Kidney epithelial cell (primary cell): Measurements from ENCODE around the gene GART. TPM values are rescaled to one million over a fixed set of nuclear protein-coding genes. Genes with fewer than 3 reads are reported as not detected.
"Not testable (repeated sequence)": the region's sequence is repeated elsewhere in the genome, so short reads cannot be mapped to it uniquely, and the experiment has no call there.

ENCODE experiments used
- DNase-seq: peaks from one replicate; pipeline ENCODE4 v3.0.0-alpha.2; 2010; ENCODE audit warnings: low read depth
- H3K27me3 ChIP-seq: 2 replicates; pipeline ENCODE4 v1.6.0; 2011; ENCODE audit warnings: low read length; ENCODE audit not compliant: control insufficient read depth, insufficient read depth
- H3K36me3 ChIP-seq: 2 replicates; pipeline ENCODE4 v1.5.1; 2011; ENCODE audit warnings: low read length; ENCODE audit not compliant: control insufficient read depth, insufficient read depth
- H3K4me3 ChIP-seq: 2 replicates; pipeline ENCODE4 v1.5.1; 2011; ENCODE audit warnings: low read depth, mild to moderate bottlenecking, control low read depth, low read length
- total RNA-seq: library from RNA; depleted of rRNA; stranded (reverse); fragments of >200 nt; gene quantifications from 2 replicates; pipeline ENCODE4 v1.2.3, GENCODE V29; 2015
- TF ChIP-seq, protein P1 (sequence below): IDR thresholded peaks from 2 replicates; pipeline ENCODE4 v1.5.1; 2011; ENCODE audit warnings: mild to moderate bottlenecking, moderate library complexity, low read length, control low read depth, inconsistent platforms; ENCODE audit not compliant: insufficient read depth, poor library complexity, severe bottlenecking

GART gene
- total RNA-seq, 1 donor from 2014 or later, result 161 TPM

- no peaks in the 10 kb centered on the region for H3K27me3 ChIP-seq
- no peak for DNase-seq
- TF ChIP-seq, protein P1, sequence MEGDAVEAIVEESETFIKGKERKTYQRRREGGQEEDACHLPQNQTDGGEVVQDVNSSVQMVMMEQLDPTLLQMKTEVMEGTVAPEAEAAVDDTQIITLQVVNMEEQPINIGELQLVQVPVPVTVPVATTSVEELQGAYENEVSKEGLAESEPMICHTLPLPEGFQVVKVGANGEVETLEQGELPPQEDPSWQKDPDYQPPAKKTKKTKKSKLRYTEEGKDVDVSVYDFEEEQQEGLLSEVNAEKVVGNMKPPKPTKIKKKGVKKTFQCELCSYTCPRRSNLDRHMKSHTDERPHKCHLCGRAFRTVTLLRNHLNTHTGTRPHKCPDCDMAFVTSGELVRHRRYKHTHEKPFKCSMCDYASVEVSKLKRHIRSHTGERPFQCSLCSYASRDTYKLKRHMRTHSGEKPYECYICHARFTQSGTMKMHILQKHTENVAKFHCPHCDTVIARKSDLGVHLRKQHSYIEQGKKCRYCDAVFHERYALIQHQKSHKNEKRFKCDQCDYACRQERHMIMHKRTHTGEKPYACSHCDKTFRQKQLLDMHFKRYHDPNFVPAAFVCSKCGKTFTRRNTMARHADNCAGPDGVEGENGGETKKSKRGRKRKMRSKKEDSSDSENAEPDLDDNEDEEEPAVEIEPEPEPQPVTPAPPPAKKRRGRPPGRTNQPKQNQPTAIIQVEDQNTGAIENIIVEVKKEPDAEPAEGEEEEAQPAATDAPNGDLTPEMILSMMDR, result no peak
Observed at GRCh38 chr21:33478935-33479678, 62.8 kb downstream of the GART start.

DNA sequence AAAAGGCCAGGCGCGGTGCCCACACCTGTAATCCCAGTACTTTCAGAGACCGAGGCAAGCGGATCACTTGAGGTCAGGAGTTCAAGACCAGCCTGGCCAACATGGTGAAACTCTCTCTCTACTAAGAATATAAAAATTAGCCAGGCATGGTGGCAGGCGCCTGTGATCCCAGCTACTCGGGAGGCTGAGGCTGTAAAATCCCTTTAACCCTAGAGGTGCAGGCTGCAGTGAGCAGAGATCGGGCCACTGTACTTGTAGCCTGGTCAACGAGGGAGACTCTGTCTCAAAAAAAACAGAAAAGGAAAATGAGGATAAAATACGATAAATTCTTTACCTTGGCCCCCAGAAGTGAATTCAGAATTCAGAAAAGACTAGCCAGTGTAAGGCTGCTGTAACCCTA, 63.7 kb downstream of the GART start:
- TF ChIP-seq, protein P1, result no peak
- Histone ChIP-seq H3K27me3 (no peaks in the 10 kb centered on the region), H3K36me3 (no peaks in the 10 kb centered on the region), H3K4me3 (peak overlapping the region; percentile 92)
- no peak for DNase-seq

More at GRCh38 chr21:33478935-33479678, 62.8 kb downstream of the GART start:
- Histone ChIP-seq H3K4me3 (peak overlapping the region; percentile 92), H3K36me3 (no peaks in the 10 kb centered on the region)

DNA sequence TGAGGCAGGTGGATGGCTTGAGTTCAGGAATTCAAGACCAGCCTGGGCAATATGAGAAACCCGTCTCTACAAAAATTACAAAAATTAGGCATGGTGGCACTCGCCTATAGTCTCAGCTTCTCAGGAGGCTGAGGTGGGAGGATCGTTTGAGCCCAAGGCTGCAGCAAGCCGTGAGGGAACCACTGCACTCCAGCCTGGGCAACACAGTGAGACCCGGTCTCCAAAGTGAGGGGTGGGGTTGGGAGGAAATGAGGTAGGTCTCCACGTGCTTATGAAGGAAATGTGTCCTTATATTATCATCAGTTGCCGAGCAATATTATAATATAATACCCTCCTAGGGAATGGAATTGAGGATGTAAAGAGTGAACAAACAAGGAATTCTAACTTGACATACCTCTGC, 64.9 kb downstream of the GART start:
- DNase-seq, result no peak
- TF ChIP-seq, protein P1, result no peak

DNA sequence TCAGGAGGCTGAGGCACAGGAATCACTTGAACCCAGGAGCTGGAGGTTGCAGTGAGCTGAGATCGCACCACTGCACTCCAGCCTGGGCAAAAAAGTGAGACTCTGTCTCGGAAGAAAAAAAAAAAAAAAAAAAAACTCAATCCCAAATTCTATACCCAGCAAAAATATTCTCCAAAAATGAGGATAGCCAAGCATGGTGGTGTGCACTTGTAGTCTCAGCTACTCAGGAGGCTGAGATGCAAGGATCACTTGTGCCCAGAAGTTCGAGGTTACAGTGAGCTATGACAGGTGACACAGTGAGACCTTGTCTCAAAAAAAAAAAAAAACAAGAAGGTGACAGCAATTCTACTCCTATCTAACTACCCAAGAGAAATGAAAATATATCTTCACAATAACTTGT, 68.6 kb downstream of the GART start:
- H3K4me3 ChIP-seq, result no peak overlapping the region
- H3K36me3 ChIP-seq, result no peaks in the 10 kb centered on the region
- no peak for DNase-seq
- no peaks in the 10 kb centered on the region for H3K27me3 ChIP-seq
- TF ChIP-seq, protein P1, result no peak

More for the DNA sequence above, 64.9 kb downstream of the GART start:
- no peak overlapping the region for H3K4me3 ChIP-seq
- H3K27me3 ChIP-seq, result no peaks in the 10 kb centered on the region
- no peaks in the 10 kb centered on the region for H3K36me3 ChIP-seq

DNA sequence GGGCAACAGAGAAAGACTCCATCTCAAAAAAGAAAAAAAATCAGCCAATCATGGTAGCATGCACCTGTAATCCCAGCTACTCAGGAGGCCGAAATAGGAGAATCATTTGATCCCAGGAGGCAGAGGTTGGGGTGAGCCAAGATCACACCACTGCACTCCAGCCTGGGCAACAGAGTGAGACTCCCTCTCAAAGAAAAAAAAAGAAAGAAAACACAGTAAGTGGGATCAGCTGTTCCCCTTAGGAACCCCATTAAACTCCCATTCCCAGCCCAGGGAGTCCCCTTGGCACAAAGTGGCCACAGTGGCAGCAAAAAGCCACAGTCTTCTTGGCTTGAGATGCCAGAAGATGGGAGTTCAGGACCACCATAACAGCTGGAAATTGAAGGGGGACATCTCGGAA, 71.2 kb downstream of the GART start:
- no peak overlapping the region for H3K4me3 ChIP-seq
- no peak for DNase-seq
- H3K27me3 ChIP-seq, result no peaks in the 10 kb centered on the region
- no peaks in the 10 kb centered on the region for H3K36me3 ChIP-seq
- TF ChIP-seq, protein P1, result no peak

DNA sequence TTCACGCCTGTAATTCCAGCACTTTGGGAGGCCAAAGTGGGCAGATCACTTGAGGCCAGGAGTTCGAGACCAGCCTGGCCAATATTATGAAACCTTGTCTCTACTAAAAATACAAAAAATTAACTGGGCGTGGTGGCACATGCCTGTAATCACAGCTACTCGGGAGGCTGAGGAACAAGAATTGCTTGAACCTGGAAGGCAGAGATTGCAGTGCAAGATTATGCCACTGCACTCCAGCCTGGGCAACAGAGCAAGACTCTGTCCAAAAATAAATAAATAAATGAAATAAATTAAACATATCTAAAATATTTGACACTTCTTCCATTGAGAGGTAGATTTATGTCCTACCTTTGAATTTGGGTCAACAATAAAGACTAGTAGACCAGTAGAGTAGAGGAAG, 72.7 kb downstream of the GART start:
- H3K4me3 ChIP-seq, H3K36me3 ChIP-seq, DNase-seq, H3K27me3 ChIP-seq: not testable (repeated sequence)
